Measurements from ENCODE around the gene ZBTB45. TPM values are rescaled to one million over a fixed set of nuclear protein-coding genes. Genes with fewer than 3 reads are reported as not detected.
A peak's percentile ranks its signal among the peaks of the same experiment; 100 is the strongest.

ZBTB45 gene
- total and polyA plus RNA-seq, 9 of the 15 experiments (the other 6 are each of a cell fraction or from before 2014, with no cell fraction given) = 0.08 to 16.1 (median 1.8) TPM

DNA sequence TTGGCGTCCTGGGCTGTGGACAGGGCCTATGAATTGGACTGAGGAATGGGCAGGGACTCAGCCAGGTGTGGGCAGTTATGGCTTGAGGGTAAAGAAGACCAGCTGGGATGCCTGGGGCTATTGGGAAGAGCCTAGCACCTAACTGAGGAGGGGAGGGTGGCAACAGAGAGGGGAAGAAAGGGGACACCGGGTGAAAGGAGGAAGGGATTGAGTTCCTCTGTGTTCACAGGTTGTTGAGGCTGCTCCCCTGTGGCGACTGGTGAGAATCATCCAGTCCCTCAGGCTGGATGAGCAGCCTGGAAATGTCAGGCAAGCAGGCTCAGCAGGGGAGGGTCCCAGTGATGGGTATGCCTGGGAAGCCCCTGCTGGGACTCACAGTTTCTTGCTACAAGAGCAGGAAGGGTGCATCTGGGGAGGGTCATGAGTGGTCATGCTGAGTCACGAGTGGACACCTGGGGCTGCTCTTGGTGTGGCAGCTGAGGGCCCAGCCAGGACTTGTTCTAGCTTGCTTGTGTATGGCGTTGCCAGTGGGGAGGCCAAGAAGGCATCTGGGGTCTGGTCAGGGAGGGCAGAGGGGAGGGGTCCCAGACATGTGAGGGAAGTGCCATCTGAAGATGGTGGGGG lies 51.3 kb downstream of the ZBTB45 start (continued):
- no peak for TF ChIP-seq ZBTB8A (IDR thresholded peaks at IDR 0.05; ENCODE audit: partially characterized antibody)
- TF ChIP-seq, protein P1, sequence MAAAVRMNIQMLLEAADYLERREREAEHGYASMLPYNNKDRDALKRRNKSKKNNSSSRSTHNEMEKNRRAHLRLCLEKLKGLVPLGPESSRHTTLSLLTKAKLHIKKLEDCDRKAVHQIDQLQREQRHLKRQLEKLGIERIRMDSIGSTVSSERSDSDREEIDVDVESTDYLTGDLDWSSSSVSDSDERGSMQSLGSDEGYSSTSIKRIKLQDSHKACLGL (CRISPR knock-in tag; IDR thresholded peaks at IDR 0.05; ENCODE audit: borderline replicate concordance, poor library complexity, severe bottlenecking) = no peak
- peak; percentile 29; the same call in 1 of the 2 replicates for TF ChIP-seq RBFOX2 (IDR thresholded peaks at IDR 0.05; ENCODE audit: low read depth, low read length)
- 0 out of 2 replicates have a peak, but pooled peaks have one; percentile 10 for TF ChIP-seq POLR2G (IDR thresholded peaks at IDR 0.05; ENCODE audit: low read depth, low read length)
- TF ChIP-seq LEF1 (IDR thresholded peaks at IDR 0.05) = no peak
- TF ChIP-seq, protein P2, sequence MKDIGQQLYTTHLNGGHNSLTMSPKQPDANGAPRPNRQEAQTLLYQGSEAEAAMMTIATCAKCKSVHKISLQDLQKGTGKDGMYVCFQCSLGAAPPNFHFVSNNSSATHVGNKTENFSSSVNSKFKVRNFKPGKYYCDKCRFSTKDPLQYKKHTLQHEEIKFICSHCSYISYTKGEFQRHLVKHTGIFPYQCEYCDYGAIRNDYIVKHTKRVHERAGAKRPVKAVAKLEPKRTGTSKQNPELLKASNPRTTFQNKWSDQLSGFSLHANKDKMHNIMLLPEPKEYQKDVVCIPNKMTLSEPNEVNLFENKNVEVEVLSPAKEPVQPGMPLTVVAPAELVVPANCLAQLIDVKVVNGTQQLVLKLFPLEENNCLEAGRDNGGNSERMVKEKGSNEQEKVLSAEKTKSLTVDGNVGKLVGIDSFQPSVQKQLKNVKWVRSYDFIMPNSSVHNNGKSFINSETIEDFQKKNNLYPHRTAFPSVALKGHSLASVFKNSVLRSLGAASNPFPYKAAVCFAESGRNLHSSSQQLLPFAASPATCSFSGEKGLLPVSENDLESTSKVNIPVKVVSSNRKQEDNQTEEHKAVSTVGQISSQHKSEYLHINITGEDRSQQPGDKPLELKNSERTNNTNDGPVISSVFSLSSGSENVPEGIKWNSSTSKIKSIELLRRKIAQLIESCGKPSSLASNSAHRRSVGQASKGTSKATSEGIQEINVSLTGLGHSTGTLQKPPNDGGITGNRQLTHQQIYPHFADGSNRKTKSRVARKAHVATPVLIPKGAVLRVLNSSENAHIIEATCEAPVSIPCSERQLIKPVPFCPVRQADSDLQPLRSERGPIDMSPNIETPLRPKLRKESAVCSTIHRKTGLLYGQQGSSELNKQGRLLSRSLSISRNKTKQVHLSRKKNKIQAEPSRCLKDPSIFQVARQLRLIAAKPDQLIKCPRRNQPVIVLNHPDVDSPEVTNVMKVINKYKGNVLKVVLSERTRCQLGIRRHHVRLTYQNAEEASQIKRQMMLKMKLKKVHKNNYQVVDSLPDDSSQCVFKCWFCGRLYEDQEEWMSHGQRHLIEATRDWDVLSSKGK (CRISPR knock-in tag; IDR thresholded peaks at IDR 0.05) = no peak
- TF ChIP-seq ZBTB7A (IDR thresholded peaks at IDR 0.05; ENCODE audit: borderline replicate concordance, control insufficient read depth, low read depth, low read length) = 0 out of 2 replicates have a peak, but pooled peaks have one; percentile 19

All from K562 (cell line).